B cell (primary cell): ENCODE data around the gene MEF2C. TPM values are rescaled to one million over a fixed set of nuclear protein-coding genes. Genes with fewer than 3 reads are reported as not detected.

Experiments used
- ATAC-seq: fragments of 200-7000 bp; cut with Tn5 transposase; one replicate; pipeline ENCODE4 v1.10.0; 2021; ENCODE audit warnings: low read depth, mild to moderate bottlenecking, moderate number of reproducible peaks, moderate library complexity
- CTCF ChIA-PET: fragments of 350-600 bp; sonication (Branson Sonifier 250); formaldehyde crosslinking; loops from one replicate; lab custom pipeline; 2021; ENCODE audit warnings: antibody characterized with exemption, inconsistent platforms; lab: Charles Lee
- POLR2A ChIA-PET: fragments of 350-600 bp; sonication (Branson Sonifier 250); formaldehyde crosslinking; loops from one replicate; lab custom pipeline; 2021; ENCODE audit warnings: antibody characterized with exemption; lab: Charles Lee
- DNase-seq: peaks from one replicate; pipeline ENCODE4 v3.0.0; 2013
- H2AFZ ChIP-seq: 2 replicates; pipeline ENCODE4 v1.6.1; 2012; ENCODE audit warnings: mild to moderate bottlenecking, low read depth, low read length; ENCODE audit not compliant: insufficient read depth, poor library complexity, severe bottlenecking
- H3K27ac ChIP-seq, 2 donors: 1 replicate in 1 of 2; 2 replicates in 1 of 2; pipeline ENCODE4 v1.5.1; 2012 to 2013; ENCODE audit warnings: low read length in 2 of 2, mild to moderate bottlenecking in 2 of 2, moderate library complexity in 1 of 2
- H3K27me3 ChIP-seq, 4 experiments: fragments of 200-600 bp in 1 of 4; sonication (generic) in 1 of 4; replicated peaks in 1 of 4; 1 replicate in 2 of 4; 2 replicates in 2 of 4; pipeline versions ENCODE4 v1.6.1 to v1.7.0; 2013 to 2016; ENCODE audit warnings: low read length in 3 of 4, mild to moderate bottlenecking in 2 of 4, mixed read lengths in 1 of 4, moderate library complexity in 1 of 4; ENCODE audit not compliant: insufficient read depth in 4 of 4, control insufficient read depth in 3 of 4; ENCODE audit errors: control extremely low read depth in 1 of 4
- H3K36me3 ChIP-seq, 2 experiments: replicated peaks in 1 of 2; 1 replicate in 1 of 2; 2 replicates in 1 of 2; pipeline versions ENCODE4 v1.6.1 to v1.7.1; 2013; ENCODE audit warnings: low read length in 1 of 2; ENCODE audit not compliant: insufficient read depth in 2 of 2, control insufficient read depth in 1 of 2; ENCODE audit errors: control extremely low read depth in 1 of 2, extremely low read depth in 1 of 2
- H3K4me1 ChIP-seq, 2 donors: fragments of 200-600 bp in 1 of 2; sonication (generic) in 1 of 2; 1 replicate in 1 of 2; 2 replicates in 1 of 2; pipeline versions ENCODE4 v1.5.1 to v1.6.1; 2013 to 2017; ENCODE audit warnings: low read length in 2 of 2; ENCODE audit not compliant: control insufficient read depth in 2 of 2, insufficient read depth in 2 of 2
- H3K4me2 ChIP-seq: replicated peaks from 2 replicates; pipeline ENCODE3; 2012; ENCODE audit warnings: mild to moderate bottlenecking, low read depth, low read length; ENCODE audit not compliant: poor library complexity, severe bottlenecking
- H3K4me3 ChIP-seq, 5 experiments: fragments of 200-600 bp in 1 of 5; sonication (generic) in 1 of 5; 1 replicate in 3 of 5; 2 replicates in 2 of 5; pipeline versions ENCODE4 v1.5.1 to v1.7.0; 2011 to 2016; ENCODE audit warnings: low read length in 4 of 5, mild to moderate bottlenecking in 4 of 5, low read depth in 2 of 5, control low read depth in 1 of 5, moderate library complexity in 1 of 5; ENCODE audit not compliant: insufficient read depth in 1 of 5; ENCODE audit errors: control extremely low read depth in 1 of 5, extremely low read depth in 1 of 5
- H3K79me2 ChIP-seq: fragments of 200-600 bp; sonication (generic); one replicate; pipeline ENCODE4 v1.6.0; 2016; ENCODE audit warnings: low read length; ENCODE audit not compliant: control insufficient read depth, insufficient read depth
- H3K9ac ChIP-seq: fragments of 200-600 bp; sonication (generic); 2 replicates; pipeline ENCODE4 v1.6.1; 2017; ENCODE audit warnings: mild to moderate bottlenecking, low read length, moderate library complexity
- H3K9me3 ChIP-seq, 3 donors: one replicate each; pipeline versions ENCODE4 v1.6.1 to v1.7.1; 2013; ENCODE audit warnings: low read length in 2 of 3; ENCODE audit not compliant: control insufficient read depth in 2 of 3, insufficient read depth in 1 of 3; ENCODE audit errors: control extremely low read depth in 1 of 3
- H4K20me1 ChIP-seq: 2 replicates; pipeline ENCODE4 v1.6.0; 2012; ENCODE audit warnings: mild to moderate bottlenecking, low read length; ENCODE audit not compliant: insufficient read depth, control insufficient read depth, poor library complexity, severe bottlenecking
- H3K27ac Mint-ChIP-seq: one replicate; pipeline ENCODE4 v1.8.0; 2021; ENCODE audit warnings: mixed read lengths
- H3K27me3 Mint-ChIP-seq: one replicate; pipeline ENCODE4 v1.8.0; 2021; ENCODE audit warnings: mixed read lengths
- H3K4me1 Mint-ChIP-seq: one replicate; pipeline ENCODE4 v1.8.0; 2021; ENCODE audit warnings: mixed read lengths
- H3K4me3 Mint-ChIP-seq: one replicate; pipeline ENCODE4 v1.8.0; 2021; ENCODE audit warnings: mixed read lengths
- H3K9me3 Mint-ChIP-seq: one replicate; pipeline ENCODE4 v1.8.0; 2022; ENCODE audit warnings: mixed read lengths; ENCODE audit not compliant: insufficient read depth
- EZH2 ChIP-seq: IDR thresholded peaks from 2 replicates; pipeline ENCODE4 v1.6.1; 2012; ENCODE audit warnings: borderline replicate concordance, low read depth, mild to moderate bottlenecking, moderate library complexity, low read length; ENCODE audit not compliant: insufficient read depth, poor library complexity, severe bottlenecking
- WGBS: methylation state at CpG from one replicate; pipeline ENCODE4 v1.1.5; 2013; ENCODE audit warnings: missing lambda C conversion rate; ENCODE audit not compliant: insufficient coverage; 5-methylcytosine and 5-hydroxymethylcytosine counted together
- intact Hi-C: fragments of 100-400 bp; cut with micrococcal nuclease; formaldehyde crosslinking; loops from one replicate; pipeline ENCODE4 v1.10.0; 2022
- polyA plus RNA-seq: library from polyadenylated mRNA; depleted of rRNA; stranded (reverse); fragments of >200 nt; gene quantifications from 2 replicates; pipeline ENCODE4 v1.2.3, GENCODE V29; 2012
- total RNA-seq, 2 donors: library from RNA; stranded (reverse); fragments of 120-200 nt in 1 of 2; gene quantifications; 1 replicate in 1 of 2; 2 replicates in 1 of 2; pipeline versions ENCODE4 v1.2.3 to v1.2.4, GENCODE V29; 2013 to 2022
- TF ChIP-seq, protein P1 (sequence below): fragments of 200-600 bp; IDR thresholded peaks from one replicate; pipeline ENCODE4 v1.8.0; 2022; ENCODE audit warnings: antibody characterized with exemption, mild to moderate bottlenecking

Gene MEF2C
- total and polyA plus RNA-seq, 2 donors (not counting 1 experiment from before 2014, with no cell fraction given): 97.4 to 354 TPM

DNA sequence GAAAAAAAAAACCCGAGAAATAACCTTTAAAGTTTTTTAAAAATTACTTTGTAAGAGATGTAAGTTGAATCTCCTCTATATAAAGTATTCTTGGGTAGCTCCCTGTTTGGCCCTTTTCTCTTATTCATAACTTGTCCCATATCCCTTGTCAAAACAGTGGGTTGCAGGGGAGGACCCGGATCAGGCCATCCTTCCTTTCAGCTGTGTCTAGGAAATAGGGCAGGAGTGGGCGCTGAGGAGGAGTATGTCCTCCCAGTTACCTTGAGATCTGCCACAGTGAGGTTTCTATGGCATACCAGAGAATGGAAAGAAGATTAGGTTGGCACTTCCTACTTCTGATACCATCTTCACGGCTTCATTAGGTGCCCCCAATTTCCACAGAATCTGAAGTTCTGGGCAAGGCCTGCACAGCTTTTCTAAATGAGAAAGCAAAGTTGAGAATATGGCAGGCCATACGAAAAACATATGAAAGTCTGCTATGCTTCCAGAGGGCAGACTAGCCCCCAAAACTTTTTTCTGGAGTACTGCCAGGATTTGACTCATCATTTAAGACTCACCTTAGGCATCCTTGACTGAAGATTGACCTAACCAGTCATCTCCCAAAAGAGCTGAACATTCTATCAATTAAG, 20.3 kb downstream of the MEF2C start:
- H3K27ac Mint-ChIP-seq: peak overlapping the region; percentile 63
- Histone ChIP-seq H3K9ac (no peak overlapping the region), H2AFZ (no peak overlapping the region), H3K27ac (peak overlapping the region in 1 of 2 donors; percentile 37), H3K79me2 (peaks cover 98% of the 10 kb centered on the region), H3K36me3 (peaks cover 27 to 72% of the 10 kb centered on the region in 2 experiments), H4K20me1 (peaks cover 16% of the 10 kb centered on the region), H3K9me3 (peaks cover 0 to 5% (median 0%) of the 10 kb centered on the region in 3 donors), H3K4me3 (no peak overlapping the region), H3K4me2 (no peak overlapping the region), H3K4me1 (no peaks in the 10 kb centered on the region), H3K27me3 (no peaks in the 10 kb centered on the region)
- ChIA-PET CTCF (interaction anchor here (1.1 kb wide), 1 partner anchor 11 kb away, joined by 4 read pairs; no protein-coding TSS in a partner anchor), POLR2A (no interaction called here)
- no peak for DNase-seq
- no peak for TF ChIP-seq EZH2
- TF ChIP-seq, protein P1, sequence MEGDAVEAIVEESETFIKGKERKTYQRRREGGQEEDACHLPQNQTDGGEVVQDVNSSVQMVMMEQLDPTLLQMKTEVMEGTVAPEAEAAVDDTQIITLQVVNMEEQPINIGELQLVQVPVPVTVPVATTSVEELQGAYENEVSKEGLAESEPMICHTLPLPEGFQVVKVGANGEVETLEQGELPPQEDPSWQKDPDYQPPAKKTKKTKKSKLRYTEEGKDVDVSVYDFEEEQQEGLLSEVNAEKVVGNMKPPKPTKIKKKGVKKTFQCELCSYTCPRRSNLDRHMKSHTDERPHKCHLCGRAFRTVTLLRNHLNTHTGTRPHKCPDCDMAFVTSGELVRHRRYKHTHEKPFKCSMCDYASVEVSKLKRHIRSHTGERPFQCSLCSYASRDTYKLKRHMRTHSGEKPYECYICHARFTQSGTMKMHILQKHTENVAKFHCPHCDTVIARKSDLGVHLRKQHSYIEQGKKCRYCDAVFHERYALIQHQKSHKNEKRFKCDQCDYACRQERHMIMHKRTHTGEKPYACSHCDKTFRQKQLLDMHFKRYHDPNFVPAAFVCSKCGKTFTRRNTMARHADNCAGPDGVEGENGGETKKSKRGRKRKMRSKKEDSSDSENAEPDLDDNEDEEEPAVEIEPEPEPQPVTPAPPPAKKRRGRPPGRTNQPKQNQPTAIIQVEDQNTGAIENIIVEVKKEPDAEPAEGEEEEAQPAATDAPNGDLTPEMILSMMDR: no peak
- peaks cover 39% of the 10 kb centered on the region for H3K4me1 Mint-ChIP-seq
- no peak overlapping the region for H3K4me3 Mint-ChIP-seq
- no peak for ATAC-seq
- H3K27me3 Mint-ChIP-seq: no peaks in the 10 kb centered on the region
- 95% methylated on average over 3 of the region's 5 CpGs for WGBS
- H3K9me3 Mint-ChIP-seq: no peaks in the 10 kb centered on the region
- intact Hi-C loops: loop anchor here (2.0 kb wide), 1 partner anchor 18 kb away; no protein-coding TSS in a partner anchor

DNA sequence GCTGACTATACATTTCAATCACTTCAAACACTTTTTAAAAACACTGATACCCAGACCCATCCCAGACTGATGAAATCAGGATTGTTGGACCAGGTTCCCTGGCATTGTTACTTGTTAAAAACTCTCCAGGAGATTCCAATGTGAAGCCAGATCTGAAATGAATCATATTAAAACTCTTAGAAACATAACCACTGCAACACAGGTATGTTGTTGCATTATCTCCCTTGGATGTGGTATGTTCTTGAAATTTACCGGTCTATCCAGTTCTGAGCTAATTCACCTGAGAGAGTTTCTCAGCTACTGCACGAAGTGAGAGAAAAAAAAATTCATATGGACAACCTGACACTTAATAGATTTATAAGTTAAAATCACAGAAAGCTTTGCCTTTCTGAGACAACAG, 21.8 kb downstream of the MEF2C start:
- peaks cover 16% of the 10 kb centered on the region for H4K20me1 ChIP-seq

More for the DNA sequence above, 21.8 kb downstream of the MEF2C start:
- no CpG with 5 or more reads among the region's 2 CpGs for WGBS
- Mint-ChIP-seq H3K4me1 (peaks cover 36% of the 10 kb centered on the region), H3K27me3 (no peaks in the 10 kb centered on the region), H3K27ac (peak overlapping the region; percentile 54), H3K4me3 (no peak overlapping the region), H3K9me3 (peaks cover 5% of the 10 kb centered on the region)
- H3K4me3 ChIP-seq: no peak overlapping the region
- H3K36me3 ChIP-seq: peaks cover 30 to 73% of the 10 kb centered on the region in 2 experiments
- H3K27ac ChIP-seq: peak overlapping the region in 1 of 2 donors; percentile 53
- H3K79me2 ChIP-seq: peaks cover 98% of the 10 kb centered on the region
- peaks cover 0 to 14% (median 10%) of the 10 kb centered on the region in 3 donors for H3K9me3 ChIP-seq
- ATAC-seq (no peak), DNase-seq (no peak)
- no peak overlapping the region for H2AFZ ChIP-seq
- peaks cover 0 to 3% of the 10 kb centered on the region in 2 donors for H3K4me1 ChIP-seq
- ChIA-PET POLR2A (no interaction called here), CTCF (interaction anchor here (0.7 to 1.1 kb wide), 2 partner anchors 13 to 26 kb away, joined by 3 read pairs; no protein-coding TSS in a partner anchor)
- no peaks in the 10 kb centered on the region for H3K27me3 ChIP-seq
- TF ChIP-seq EZH2: no peak
- TF ChIP-seq, protein P1: no peak
- H3K9ac ChIP-seq: no peak overlapping the region
- intact Hi-C loops: no loop called here
- no peak overlapping the region for H3K4me2 ChIP-seq
